GM12801 (cell line): ENCODE results near the gene RIMS1.

Experiments used
- CTCF ChIP-seq: IDR thresholded peaks from one replicate; pipeline ENCODE4 v1.5.1; 2011; ENCODE audit warnings: control low read depth; ENCODE audit not compliant: insufficient read length; ENCODE audit errors: extremely low read depth

RIMS1 gene

GRCh38 chr6:72084992-72085569, 198.7 kb downstream of the RIMS1 start:
- no peak for TF ChIP-seq CTCF

- TF ChIP-seq CTCF, result no peak
Measured at GRCh38 chr6:72094506-72094905, 208.2 kb downstream of the RIMS1 start.

GRCh38 chr6:72102561-72102960, 216.2 kb downstream of the RIMS1 start:
- TF ChIP-seq CTCF, result no peak

- no peak for TF ChIP-seq CTCF
Measured at GRCh38 chr6:72111611-72112010, 225.3 kb downstream of the RIMS1 start.

GRCh38 chr6:72130327-72130726, 244.0 kb downstream of the RIMS1 start:
- no peak for TF ChIP-seq CTCF

GRCh38 chr6:72132427-72132826, 246.1 kb downstream of the RIMS1 start:
- TF ChIP-seq CTCF, result no peak

- no peak for TF ChIP-seq CTCF
Measured at GRCh38 chr6:72132851-72133250, 246.5 kb downstream of the RIMS1 start.
